Measurements from ENCODE around the gene EMP2.

DNA sequence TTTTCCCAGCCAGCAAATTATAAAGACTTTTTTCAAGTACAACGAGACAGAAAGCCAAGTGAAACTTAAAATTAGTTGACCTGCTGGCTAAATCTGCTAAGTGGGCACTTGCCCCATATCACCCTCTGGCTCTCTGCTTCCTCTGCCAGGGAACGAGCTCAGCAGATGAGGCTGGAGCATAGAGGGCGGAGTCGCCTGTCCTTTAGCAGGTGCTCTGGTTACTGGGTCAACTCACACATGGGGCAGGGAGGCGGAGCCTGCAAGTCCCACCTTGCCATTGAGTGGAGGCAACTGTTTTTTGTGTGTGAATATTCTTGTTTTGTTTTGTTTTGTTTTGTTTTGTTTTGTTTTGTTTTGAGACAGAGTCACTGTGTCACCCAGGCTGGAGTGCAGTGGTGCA lies 62.5 kb downstream of the EMP2 start:
- TF ChIP-seq EP300 (IDR thresholded peaks at IDR 0.05) (no peak), POLR2A (IDR thresholded peaks at IDR 0.05) (no peak), POLR2AphosphoS5 (IDR thresholded peaks at IDR 0.05) (no peak)
- TF ChIP-seq, protein P1, sequence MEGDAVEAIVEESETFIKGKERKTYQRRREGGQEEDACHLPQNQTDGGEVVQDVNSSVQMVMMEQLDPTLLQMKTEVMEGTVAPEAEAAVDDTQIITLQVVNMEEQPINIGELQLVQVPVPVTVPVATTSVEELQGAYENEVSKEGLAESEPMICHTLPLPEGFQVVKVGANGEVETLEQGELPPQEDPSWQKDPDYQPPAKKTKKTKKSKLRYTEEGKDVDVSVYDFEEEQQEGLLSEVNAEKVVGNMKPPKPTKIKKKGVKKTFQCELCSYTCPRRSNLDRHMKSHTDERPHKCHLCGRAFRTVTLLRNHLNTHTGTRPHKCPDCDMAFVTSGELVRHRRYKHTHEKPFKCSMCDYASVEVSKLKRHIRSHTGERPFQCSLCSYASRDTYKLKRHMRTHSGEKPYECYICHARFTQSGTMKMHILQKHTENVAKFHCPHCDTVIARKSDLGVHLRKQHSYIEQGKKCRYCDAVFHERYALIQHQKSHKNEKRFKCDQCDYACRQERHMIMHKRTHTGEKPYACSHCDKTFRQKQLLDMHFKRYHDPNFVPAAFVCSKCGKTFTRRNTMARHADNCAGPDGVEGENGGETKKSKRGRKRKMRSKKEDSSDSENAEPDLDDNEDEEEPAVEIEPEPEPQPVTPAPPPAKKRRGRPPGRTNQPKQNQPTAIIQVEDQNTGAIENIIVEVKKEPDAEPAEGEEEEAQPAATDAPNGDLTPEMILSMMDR (IDR thresholded peaks at IDR 0.05): no peak
